SK-N-SH (cell line): ENCODE measurements around the gene MYH3. TPM values are rescaled to one million over a fixed set of nuclear protein-coding genes. Genes with fewer than 3 reads are reported as not detected.

ENCODE experiments used
- CTCF ChIA-PET: fragments of 300-600, 350-600 bp; formaldehyde crosslinking; extraction: SDS; loops from one replicate; lab custom pipeline; 2021; lab: Yijun Ruan, JAX
- POLR2A ChIA-PET: fragments of 350-600 bp; sonication (Branson Sonifier 250); formaldehyde crosslinking; extraction: SDS; loops from one replicate; lab custom pipeline; 2020; ENCODE audit warnings: antibody characterized with exemption, inconsistent platforms; lab: Yijun Ruan, JAX
- DNase-seq: peaks from one replicate; pipeline ENCODE4 v3.0.0; 2012
- H2AFZ ChIP-seq: fragments of 200-600 bp; sonication (generic); 2 replicates; pipeline ENCODE4 v1.8.1; 2016; ENCODE audit warnings: antibody characterized with exemption, mild to moderate bottlenecking, low read depth
- H3F3A ChIP-seq: fragments of 200-600 bp; sonication (generic); replicated peaks from 2 replicates; pipeline ENCODE3; 2016; ENCODE audit warnings: antibody characterized with exemption, mild to moderate bottlenecking; ENCODE audit not compliant: insufficient read depth
- H3K27ac ChIP-seq, 2 experiments: fragments of 200-500 bp in 1 of 2; fragments of 200-600 bp in 1 of 2; sonication (Bioruptor generic) in 1 of 2; sonication (generic), shearing (Covaris generic) in 1 of 2; 2 replicates each; pipeline versions ENCODE4 v1.5.1 to v1.6.1; 2014 to 2016; ENCODE audit warnings: low read depth in 2 of 2, inconsistent platforms in 1 of 2, low read length in 1 of 2, mild to moderate bottlenecking in 1 of 2, mixed read lengths in 1 of 2
- H3K27me3 ChIP-seq: fragments of 200-600 bp; sonication (generic), shearing (Covaris generic); 2 replicates; pipeline ENCODE4 v1.6.1; 2016; ENCODE audit warnings: mixed run types; ENCODE audit not compliant: insufficient read depth
- H3K36me3 ChIP-seq, 2 experiments: fragments of 200-500 bp in 1 of 2; fragments of 200-600 bp in 1 of 2; sonication (Bioruptor generic) in 1 of 2; sonication (generic) in 1 of 2; replicated peaks in 1 of 2; 2 replicates each; pipeline versions ENCODE3 to v1.5.1; 2014 to 2016; ENCODE audit warnings: low read length in 1 of 2, mild to moderate bottlenecking in 1 of 2; ENCODE audit not compliant: insufficient read depth in 2 of 2, control insufficient read depth in 1 of 2
- H3K4me1 ChIP-seq, 2 experiments: fragments of 200-500 bp in 1 of 2; fragments of 200-600 bp in 1 of 2; sonication (Bioruptor generic) in 1 of 2; sonication (generic), shearing (Covaris generic) in 1 of 2; 2 replicates each; pipeline versions ENCODE4 v1.5.1 to v1.6.1; 2014 to 2016; ENCODE audit warnings: low read depth in 1 of 2, low read length in 1 of 2, mixed run types in 1 of 2; ENCODE audit not compliant: insufficient read depth in 2 of 2, control insufficient read depth in 1 of 2
- H3K4me2 ChIP-seq: fragments of 200-600 bp; sonication (generic), shearing (Covaris generic); 2 replicates; pipeline ENCODE4 v1.6.1; 2017; ENCODE audit warnings: mixed run types
- H3K4me3 ChIP-seq, 2 experiments: fragments of 200-500 bp in 1 of 2; fragments of 200-600 bp in 1 of 2; sonication (Bioruptor generic) in 1 of 2; sonication (generic), shearing (Covaris generic) in 1 of 2; 2 replicates each; pipeline versions ENCODE4 v1.5.1 to v1.8.1; 2014 to 2016; ENCODE audit warnings: low read depth in 2 of 2, inconsistent platforms in 1 of 2, low read length in 1 of 2, mild to moderate bottlenecking in 1 of 2, mixed read lengths in 1 of 2, moderate library complexity in 1 of 2
- H3K79me2 ChIP-seq: fragments of 200-600 bp; sonication (generic); 2 replicates; pipeline ENCODE4 v1.8.1; 2017; ENCODE audit warnings: mild to moderate bottlenecking; ENCODE audit not compliant: insufficient read depth
- H3K9ac ChIP-seq: fragments of 200-600 bp; sonication (generic); 2 replicates; pipeline ENCODE4 v1.6.1; 2017; ENCODE audit warnings: mixed run types
- H3K9me2 ChIP-seq: fragments of 200-600 bp; sonication (generic); 2 replicates; pipeline ENCODE4 v1.6.1; 2017; ENCODE audit warnings: mixed run types
- H3K9me3 ChIP-seq: fragments of 200-600 bp; sonication (generic); 2 replicates; pipeline ENCODE4 v1.6.1; 2017; ENCODE audit warnings: mixed run types, mild to moderate bottlenecking, moderate library complexity
- H4K20me1 ChIP-seq: fragments of 200-600 bp; sonication (generic); 2 replicates; pipeline ENCODE4 v1.6.1; 2017; ENCODE audit warnings: mild to moderate bottlenecking, mixed run types; ENCODE audit not compliant: insufficient read depth
- CHD2 ChIP-seq: fragments of 150-350 bp; IDR thresholded peaks from 2 replicates; pipeline ENCODE4 v1.6.1; 2018; ENCODE audit warnings: low read length; ENCODE audit not compliant: partially characterized antibody
- CTCF ChIP-seq: fragments of 200-600 bp; sonication (generic); IDR thresholded peaks from 2 replicates; pipeline ENCODE4 v1.6.1; 2017; ENCODE audit warnings: antibody characterized with exemption, mild to moderate bottlenecking, moderate library complexity
- EP300 ChIP-seq, 2 experiments: IDR thresholded peaks; 2 replicates each; pipeline versions ENCODE4 v1.4.0 to v1.6.1; 2012; ENCODE audit warnings: borderline replicate concordance in 1 of 2, low read depth in 1 of 2, low read length in 1 of 2
- EZH2phosphoT487 ChIP-seq: fragments of 200-600 bp; sonication (generic); IDR thresholded peaks from 2 replicates; pipeline ENCODE4 v1.6.1; 2017; ENCODE audit warnings: low read depth, mixed run types, mild to moderate bottlenecking, antibody characterized with exemption, moderate library complexity, borderline replicate concordance
- FOSL2 ChIP-seq: IDR thresholded peaks from 2 replicates; pipeline ENCODE4 v1.4.0; 2012; ENCODE audit warnings: low read depth, mild to moderate bottlenecking, moderate library complexity, borderline replicate concordance
- FOXJ3 ChIP-seq: sonication (generic); formaldehyde crosslinking; IDR thresholded peaks from 2 replicates; pipeline ENCODE4 v1.5.1; 2020; ENCODE audit warnings: mild to moderate bottlenecking, missing genetic modification reagents
- GABPA ChIP-seq: IDR thresholded peaks from 2 replicates; pipeline ENCODE4 v1.4.0; 2012; ENCODE audit warnings: low read depth, mild to moderate bottlenecking
- GATA2 ChIP-seq: sonication (generic); formaldehyde crosslinking; IDR thresholded peaks from 2 replicates; pipeline ENCODE4 v1.5.0; 2020; ENCODE audit warnings: mild to moderate bottlenecking, missing genetic modification reagents
- JUND ChIP-seq: IDR thresholded peaks from 2 replicates; pipeline ENCODE4 v1.4.0; 2012
- MAX ChIP-seq: IDR thresholded peaks from 2 replicates; pipeline ENCODE4 v1.4.0; 2012; ENCODE audit warnings: low read depth
- MXI1 ChIP-seq: IDR thresholded peaks from 2 replicates; pipeline ENCODE4 v1.6.1; 2012; ENCODE audit warnings: mild to moderate bottlenecking, low read depth, low read length, improper control_type of control experiment
- POLR2AphosphoS5 ChIP-seq: IDR thresholded peaks from 2 replicates; pipeline ENCODE4 v1.6.1; 2012; ENCODE audit warnings: low read depth, low read length
- RAD21 ChIP-seq: IDR thresholded peaks from 2 replicates; pipeline ENCODE4 v1.6.1; 2012; ENCODE audit warnings: mild to moderate bottlenecking, low read length
- RCOR1 ChIP-seq: fragments of 150-350 bp; IDR thresholded peaks from 2 replicates; pipeline ENCODE4 v1.6.1; 2017; ENCODE audit warnings: antibody characterized with exemption, low read length
- RXRA ChIP-seq: IDR thresholded peaks from 2 replicates; pipeline ENCODE4 v1.4.0; 2012; ENCODE audit warnings: low read depth, mild to moderate bottlenecking, borderline replicate concordance
- SIN3A ChIP-seq: IDR thresholded peaks from 2 replicates; pipeline ENCODE4 v1.6.1; 2012; ENCODE audit warnings: low read depth, mild to moderate bottlenecking, low read length, moderate library complexity, borderline replicate concordance
- TAF1 ChIP-seq: IDR thresholded peaks from 2 replicates; pipeline ENCODE4 v1.6.1; 2012; ENCODE audit warnings: low read depth, mild to moderate bottlenecking, low read length, moderate library complexity, borderline replicate concordance
- TEAD4 ChIP-seq: IDR thresholded peaks from 2 replicates; pipeline ENCODE4 v1.4.0; 2012; ENCODE audit warnings: mild to moderate bottlenecking, borderline replicate concordance; ENCODE audit not compliant: insufficient read depth
- WGBS: methylation state at CpG from one replicate; pipeline ENCODE4 v1.1.6; 2017; ENCODE audit warnings: low lambda C conversion rate; 5-methylcytosine and 5-hydroxymethylcytosine counted together
- polyA plus RNA-seq, 3 experiments: library from polyadenylated mRNA; depleted of rRNA; stranded (reverse); fragments of >200 nt; gene quantifications; 2 replicates each; pipeline ENCODE4 v1.2.3, GENCODE V29; 2012
- TF ChIP-seq, protein P1 (sequence below): IDR thresholded peaks from 2 replicates; pipeline ENCODE4; 2012
- TF ChIP-seq, protein P2 (sequence below): fragments of 150-350 bp; IDR thresholded peaks from 2 replicates; pipeline ENCODE4 v1.6.1; 2017; ENCODE audit warnings: antibody characterized with exemption, low read length, low read depth, borderline replicate concordance

Gene MYH3
- polyA plus RNA-seq, 1 of the 3 experiments (the other 2 are of a cell fraction) = 2.7 TPM

DNA sequence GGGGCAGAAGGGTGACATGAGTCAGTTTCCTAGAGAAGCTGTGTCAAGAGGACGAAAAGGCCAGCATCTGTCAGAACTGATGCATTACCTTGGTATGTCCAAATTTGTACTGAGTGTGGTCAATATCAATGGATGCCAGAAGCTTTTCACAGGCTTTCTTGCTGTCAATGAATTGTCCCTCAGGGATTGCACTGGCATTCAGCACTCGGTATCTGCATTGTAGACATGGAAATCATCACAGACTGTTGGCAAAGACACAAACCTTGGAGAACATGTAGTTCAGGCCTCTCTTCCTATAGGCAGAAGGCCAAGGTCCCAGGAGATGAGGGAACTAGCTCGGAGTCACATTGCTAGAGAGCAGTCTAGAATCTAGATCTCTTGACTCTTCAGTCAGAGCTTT lies 16.6 kb downstream of the MYH3 start:
- H3K4me3 ChIP-seq = no peak overlapping the region
- no peaks in the 10 kb centered on the region for H4K20me1 ChIP-seq
- WGBS = 81% methylated on average over 3 of the region's 3 CpGs
- H3K27me3 ChIP-seq = no peaks in the 10 kb centered on the region
- H3K79me2 ChIP-seq = no peaks in the 10 kb centered on the region
- H3K9me2 ChIP-seq = no peaks in the 10 kb centered on the region
- no peaks in the 10 kb centered on the region for H3F3A ChIP-seq
- no peak overlapping the region for H3K9ac ChIP-seq
- ChIA-PET POLR2A (no interaction called here), CTCF (interaction anchor here (1.2 to 5.5 kb wide), 3 partner anchors 10 to 24 kb away, joined by 3 to 37 read pairs (median 36); no protein-coding TSS in a partner anchor)
- peaks cover 0 to 9% of the 10 kb centered on the region in 2 experiments for H3K36me3 ChIP-seq
- H3K27ac ChIP-seq = no peak overlapping the region
- no peak overlapping the region for H3K4me2 ChIP-seq
- no peaks in the 10 kb centered on the region for H3K4me1 ChIP-seq
- H3K9me3 ChIP-seq = no peaks in the 10 kb centered on the region
- TF ChIP-seq CHD2 (no peak), RAD21 (no peak), SIN3A (no peak), CTCF (no peak), TEAD4 (no peak), RXRA (no peak), POLR2AphosphoS5 (no peak), TAF1 (no peak), JUND (no peak), MAX (no peak), GATA2 (no peak), EP300 (IDR thresholded peaks at IDR 0.05; ENCODE audit: borderline replicate concordance in 1 of 2, low read depth in 1 of 2, low read length in 1 of 2) (no peak), FOXJ3 (CRISPR knock-in tag) (no peak), MXI1 (no peak), FOSL2 (no peak), EZH2phosphoT487 (no peak), RCOR1 (no peak), GABPA (no peak)
- TF ChIP-seq, protein P1, sequence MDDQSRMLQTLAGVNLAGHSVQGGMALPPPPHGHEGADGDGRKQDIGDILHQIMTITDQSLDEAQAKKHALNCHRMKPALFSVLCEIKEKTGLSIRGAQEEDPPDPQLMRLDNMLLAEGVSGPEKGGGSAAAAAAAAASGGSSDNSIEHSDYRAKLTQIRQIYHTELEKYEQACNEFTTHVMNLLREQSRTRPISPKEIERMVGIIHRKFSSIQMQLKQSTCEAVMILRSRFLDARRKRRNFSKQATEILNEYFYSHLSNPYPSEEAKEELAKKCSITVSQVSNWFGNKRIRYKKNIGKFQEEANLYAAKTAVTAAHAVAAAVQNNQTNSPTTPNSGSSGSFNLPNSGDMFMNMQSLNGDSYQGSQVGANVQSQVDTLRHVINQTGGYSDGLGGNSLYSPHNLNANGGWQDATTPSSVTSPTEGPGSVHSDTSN = no peak
- TF ChIP-seq, protein P2, sequence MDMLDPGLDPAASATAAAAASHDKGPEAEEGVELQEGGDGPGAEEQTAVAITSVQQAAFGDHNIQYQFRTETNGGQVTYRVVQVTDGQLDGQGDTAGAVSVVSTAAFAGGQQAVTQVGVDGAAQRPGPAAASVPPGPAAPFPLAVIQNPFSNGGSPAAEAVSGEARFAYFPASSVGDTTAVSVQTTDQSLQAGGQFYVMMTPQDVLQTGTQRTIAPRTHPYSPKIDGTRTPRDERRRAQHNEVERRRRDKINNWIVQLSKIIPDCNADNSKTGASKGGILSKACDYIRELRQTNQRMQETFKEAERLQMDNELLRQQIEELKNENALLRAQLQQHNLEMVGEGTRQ = no peak
- no peak for DNase-seq
- H2AFZ ChIP-seq = no peak overlapping the region
